Measurements from ENCODE around the gene MCC.

DNA sequence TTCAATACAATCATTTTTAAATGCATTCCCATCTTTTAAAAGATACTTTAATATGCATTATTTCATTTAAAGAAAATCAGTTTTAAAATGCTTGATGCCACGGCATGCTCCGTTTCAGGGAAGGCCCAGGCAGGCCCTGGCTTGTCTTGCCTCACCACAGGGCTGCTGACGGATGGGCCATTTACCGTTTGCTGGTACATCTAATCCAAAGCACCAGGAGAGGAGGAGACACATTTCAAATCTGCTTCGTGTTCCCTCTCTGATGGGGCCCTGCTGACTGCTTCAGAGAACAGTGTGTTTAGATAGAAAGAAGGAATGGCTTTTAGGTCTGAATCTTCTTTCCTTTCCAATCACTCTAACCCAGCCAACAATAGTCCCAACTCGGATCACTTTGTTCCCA, 326.4 kb downstream of the MCC start:
- TF ChIP-seq CTCF (IDR thresholded peaks at IDR 0.05; ENCODE audit: low read length), result no peak
- TF ChIP-seq EZH2 (optimal IDR thresholded peaks at IDR 0.05; ENCODE audit: low read depth, low read length), result no peak

Measured in MM.1S (cell line).